GM19452 (cell line): ENCODE measurements around the gene GPR108.

Source experiments
- ATAC-seq: cut with Tn5 transposase; IDR thresholded peaks from one replicate; pipeline ENCODE4 v1.9.1; 2021; ENCODE audit not compliant: unreplicated experiment

GPR108 gene

GRCh38 chr19:6708346-6708745 lies 29.0 kb downstream of the GPR108 start:
- no peak for ATAC-seq

DNA sequence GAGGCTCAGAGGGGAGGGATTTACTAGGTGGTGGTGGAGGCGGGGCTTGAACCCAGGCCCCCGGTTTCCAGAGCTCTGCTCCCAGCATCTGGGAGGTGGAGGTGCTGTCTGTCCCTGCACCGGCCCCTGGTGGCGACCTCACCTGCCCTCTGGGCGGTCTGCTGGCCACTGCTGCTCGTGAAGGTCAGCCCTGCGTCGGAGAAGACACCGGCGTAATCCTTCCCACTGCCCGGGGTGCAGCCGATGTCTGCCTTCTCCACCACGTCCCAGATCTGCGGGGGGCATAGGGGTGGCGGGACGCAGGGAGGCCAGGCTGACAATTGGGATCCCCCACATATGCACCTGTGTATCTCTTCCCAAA lies 29.7 kb downstream of the GPR108 start:
- no peak for ATAC-seq

- ATAC-seq: no peak
Measured at GRCh38 chr19:6707011-6707657, 30.2 kb downstream of the GPR108 start.

DNA sequence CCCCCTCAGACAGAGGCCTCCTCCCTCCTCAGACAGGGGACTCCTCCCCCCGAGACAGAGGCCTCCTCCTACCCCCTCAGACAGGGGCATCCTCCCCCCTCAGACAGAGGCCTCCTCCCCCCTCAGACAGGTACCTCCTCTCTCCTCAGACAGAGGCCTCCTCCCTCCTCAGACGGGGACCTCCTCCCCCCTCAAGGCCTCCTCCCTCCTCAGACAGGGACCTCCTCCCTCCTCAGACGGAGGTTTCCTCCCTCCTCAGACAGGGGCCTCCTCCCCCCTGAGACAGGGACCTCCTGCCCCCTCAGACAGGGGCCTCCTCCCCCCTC lies 30.8 kb downstream of the GPR108 start:
- no peak for ATAC-seq

DNA sequence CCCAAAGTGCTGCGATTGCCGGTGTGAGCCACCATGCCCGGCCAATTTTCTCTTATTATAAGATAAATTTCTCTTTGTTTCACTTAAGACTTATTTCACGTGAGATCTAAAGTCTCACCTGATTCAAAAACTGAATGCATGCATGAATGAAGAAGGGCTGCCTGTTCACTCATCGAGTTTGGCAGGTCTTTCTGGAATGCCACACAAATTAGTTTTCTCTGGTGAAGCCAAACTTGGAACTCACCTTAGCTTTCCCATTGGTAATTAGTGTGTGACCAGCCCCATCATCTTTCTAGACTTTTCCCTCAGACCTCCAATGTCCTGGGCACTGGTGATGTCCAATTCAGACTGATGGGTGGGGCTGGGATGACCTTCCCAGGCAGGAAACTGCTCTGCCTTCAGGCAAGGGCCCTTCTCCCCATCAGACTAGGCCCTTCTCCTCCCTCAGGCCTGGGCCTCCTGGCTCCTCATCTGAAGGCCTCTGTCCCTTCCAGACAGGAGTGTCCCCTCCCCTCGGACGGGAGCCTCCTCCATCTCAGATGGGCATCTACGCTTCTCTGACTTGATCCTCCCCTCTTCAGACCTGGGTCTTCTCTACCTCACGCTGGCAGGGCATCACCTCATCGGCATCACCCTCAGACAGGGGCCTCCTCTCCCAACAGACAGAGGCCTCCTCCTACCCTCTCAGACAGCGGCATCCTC lies 31.3 kb downstream of the GPR108 start:
- no peak for ATAC-seq

DNA sequence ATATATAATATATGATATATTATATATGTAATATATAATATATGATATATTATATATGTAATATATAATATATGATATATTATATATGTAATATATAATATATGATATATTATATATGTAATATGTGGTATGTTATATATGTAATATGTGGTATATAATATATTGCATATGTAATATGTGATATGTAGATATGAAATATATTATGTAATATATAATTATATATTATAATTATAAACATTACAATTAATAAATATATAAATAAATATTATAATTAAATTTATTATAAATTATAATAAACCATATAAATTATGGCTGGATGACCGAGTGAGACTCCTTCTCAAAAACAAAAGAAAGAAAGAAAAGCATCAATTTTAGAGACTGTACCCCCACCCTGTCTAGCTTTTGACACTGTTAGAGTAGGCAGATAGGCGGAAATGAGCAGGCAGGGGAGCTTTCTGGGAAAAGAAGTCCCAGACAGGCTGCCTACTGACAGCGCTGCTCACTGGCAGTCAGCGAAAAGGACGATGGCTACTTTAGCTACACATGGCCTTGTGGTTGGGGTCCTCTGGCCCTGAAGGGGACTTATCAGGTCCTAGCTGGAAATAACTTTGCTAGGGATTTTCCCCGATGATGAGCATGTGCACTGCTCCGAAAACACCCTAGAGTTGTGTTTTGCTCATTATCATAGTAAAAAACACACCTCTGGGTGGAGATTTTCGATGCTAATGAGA lies 36.6 kb downstream of the GPR108 start:
- no peak for ATAC-seq

DNA sequence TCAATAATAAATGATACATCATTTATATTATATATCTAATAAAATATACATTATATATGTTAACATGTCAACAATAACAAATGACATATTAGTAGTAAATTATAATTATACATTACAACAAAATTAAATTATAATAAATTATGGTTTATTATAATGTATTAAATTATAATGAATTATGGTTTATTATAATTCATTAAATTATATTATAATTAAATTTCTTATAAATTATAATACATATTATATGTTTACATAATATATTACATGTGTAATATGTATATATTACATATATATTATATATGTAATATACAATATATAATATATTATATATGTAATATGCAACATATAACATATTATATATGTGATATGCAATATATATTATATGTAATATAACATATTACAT lies 37.4 kb downstream of the GPR108 start:
- ATAC-seq: no peak

DNA sequence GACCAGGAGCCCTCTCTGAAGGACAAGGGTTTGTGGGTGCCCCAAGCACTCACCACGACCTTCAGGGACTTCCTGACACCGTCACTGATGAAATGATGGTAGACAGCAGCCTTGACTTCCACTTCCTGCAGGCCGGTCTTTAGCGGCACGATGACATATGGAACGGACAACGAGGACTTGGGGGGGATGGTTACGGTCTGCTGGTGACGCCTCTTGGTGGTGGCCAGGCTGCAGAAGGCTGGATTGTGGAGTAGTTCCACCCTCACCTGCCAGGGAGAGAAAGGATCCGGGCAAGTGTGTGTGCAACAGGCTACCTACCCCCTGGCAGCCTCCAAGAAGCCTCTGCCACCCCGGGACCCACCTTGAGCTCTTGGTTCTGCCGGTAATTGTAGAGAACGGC lies 40.1 kb downstream of the GPR108 start:
- no peak for ATAC-seq

GRCh38 chr19:6696239-6696820 lies 41.0 kb downstream of the GPR108 start:
- ATAC-seq: no peak

GRCh38 chr19:6694147-6694815 lies 43.1 kb downstream of the GPR108 start:
- ATAC-seq: no peak

GRCh38 chr19:6693681-6694080 lies 43.7 kb downstream of the GPR108 start:
- no peak for ATAC-seq

- ATAC-seq: no peak
Measured at GRCh38 chr19:6693056-6693471, 44.3 kb downstream of the GPR108 start.

DNA sequence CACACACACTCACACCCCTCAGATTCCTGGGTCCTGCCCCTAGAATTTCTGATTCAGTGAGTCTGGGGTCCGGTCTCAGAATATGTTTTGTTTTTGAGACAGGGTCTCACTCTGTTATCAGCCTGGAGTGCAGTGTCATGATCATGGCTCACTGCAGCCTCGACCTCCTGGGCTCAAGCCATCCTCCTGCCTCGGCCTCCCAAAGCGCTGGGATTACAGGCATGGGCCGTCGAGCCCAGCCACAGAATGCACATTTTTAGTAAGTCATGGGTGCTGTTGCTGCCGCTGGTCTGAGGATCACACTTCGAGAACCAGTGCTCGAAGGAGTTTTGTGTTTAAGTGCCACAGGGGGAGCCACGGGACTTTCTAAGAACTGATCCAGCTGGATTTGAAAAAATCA lies 45.4 kb downstream of the GPR108 start:
- no peak for ATAC-seq

DNA sequence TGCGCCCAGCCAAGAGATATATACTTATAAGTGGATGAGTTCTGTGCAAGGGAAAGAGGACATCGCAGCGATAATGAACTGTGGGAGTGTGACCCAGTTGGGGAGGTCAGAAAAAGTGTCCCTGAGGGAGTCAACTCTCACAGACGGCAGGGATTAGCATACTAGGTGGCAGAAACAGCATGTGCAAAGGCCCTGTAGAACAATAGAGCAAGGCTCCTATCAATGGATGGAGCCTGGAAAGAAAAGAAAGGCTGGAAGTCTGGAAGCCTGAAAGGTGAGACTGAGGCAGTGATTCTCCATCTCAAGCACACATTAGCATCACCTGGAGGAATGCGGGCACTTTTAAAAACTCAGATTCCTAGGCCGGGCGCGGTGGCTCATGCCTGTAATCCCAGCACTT lies 46.0 kb downstream of the GPR108 start:
- ATAC-seq: no peak

GRCh38 chr19:6690160-6690885 lies 47.1 kb downstream of the GPR108 start:
- ATAC-seq: no peak

- ATAC-seq: no peak
Measured at GRCh38 chr19:6687114-6687513, 50.3 kb downstream of the GPR108 start.

DNA sequence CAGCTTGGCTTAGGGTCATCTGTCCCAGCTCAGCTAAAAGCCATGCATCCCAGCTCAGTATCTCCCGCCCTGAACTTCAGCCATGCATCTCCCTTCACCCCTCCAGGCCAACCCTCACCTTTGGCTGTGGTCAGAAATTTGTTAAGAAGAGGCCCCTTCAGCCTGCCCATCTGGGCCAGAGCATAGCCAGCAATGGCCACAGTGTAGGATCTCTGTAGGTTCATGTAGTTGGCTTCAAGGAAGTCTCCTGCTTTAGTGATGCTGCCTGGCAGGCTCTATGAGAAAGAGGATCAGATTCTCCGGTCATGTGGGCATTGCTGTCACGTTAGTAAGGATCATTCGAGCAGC lies 50.8 kb downstream of the GPR108 start:
- ATAC-seq: no peak

DNA sequence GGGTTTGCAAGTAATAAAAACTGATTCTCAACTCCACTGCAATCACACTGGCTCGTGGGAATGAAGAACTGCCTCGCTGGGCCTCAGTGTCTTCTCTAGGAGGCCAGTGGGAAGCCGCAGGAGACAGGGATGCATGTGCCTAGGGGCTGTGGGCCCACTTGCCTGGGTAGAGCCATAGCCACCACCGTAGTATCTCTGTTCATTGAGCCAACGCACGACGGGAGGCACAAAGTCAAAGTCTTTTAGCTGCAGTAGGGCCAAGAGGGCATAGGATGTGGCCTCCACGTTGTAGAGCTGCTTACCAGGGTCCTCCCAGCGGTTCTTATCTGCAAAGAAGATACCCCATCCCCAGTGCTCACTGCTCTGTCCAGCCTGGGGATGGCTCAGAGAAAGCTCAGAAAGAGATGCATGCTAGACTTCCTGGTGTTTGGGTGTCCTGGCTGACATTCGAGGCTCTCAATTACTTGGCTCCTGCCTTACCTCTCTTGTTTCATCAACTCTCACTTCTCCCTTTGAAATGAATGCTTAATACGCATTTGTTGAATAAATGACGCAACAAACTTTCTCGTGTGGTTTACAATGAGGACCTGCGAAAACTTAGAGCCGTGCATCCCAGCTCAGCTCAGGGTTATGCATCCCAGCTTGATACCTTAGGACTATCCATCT lies 51.3 kb downstream of the GPR108 start:
- no peak for ATAC-seq

GRCh38 chr19:6685482-6685881 lies 51.9 kb downstream of the GPR108 start:
- ATAC-seq: no peak

GRCh38 chr19:6683971-6684370 lies 53.4 kb downstream of the GPR108 start:
- ATAC-seq: no peak
